Activated naive CD4-positive, alpha-beta T cell treated with anti-CD3 and anti-CD28 coated beads, Interleukin-2, amount 50 U/mL, for 72 hours (primary cell): ENCODE measurements around the gene DMXL1. TPM values are rescaled to one million over a fixed set of nuclear protein-coding genes. Genes with fewer than 3 reads are reported as not detected.

Experiments used
- ATAC-seq, 2 donors: fragments of 150-1000 bp; cut with Tn5 transposase; 2 replicates each; pipeline ENCODE4 v1.10.0; 2021; ENCODE audit warnings: mild to moderate bottlenecking in 2 of 2, moderate library complexity in 2 of 2
- DNase-seq, 2 donors: peaks; one replicate each; pipeline ENCODE4 v3.0.0; 2021 to 2022; ENCODE audit warnings: low spot score in 2 of 2
- H3K27ac Mint-ChIP-seq, 2 donors: one replicate each; pipeline ENCODE4 v1.8.0; 2022; ENCODE audit warnings: mild to moderate bottlenecking in 2 of 2, mixed read lengths in 2 of 2
- H3K36me3 Mint-ChIP-seq, 2 donors: one replicate each; pipeline ENCODE4 v1.8.0; 2022; ENCODE audit warnings: mixed read lengths in 2 of 2
- H3K9me3 Mint-ChIP-seq, 2 donors: one replicate each; pipeline ENCODE4 v1.8.0; 2022; ENCODE audit warnings: mixed read lengths in 2 of 2
- total RNA-seq, 2 donors: library from RNA; stranded (reverse); gene quantifications; one replicate each; pipeline ENCODE4 v1.2.3, GENCODE V29; 2022

The DMXL1 gene
- total RNA-seq, 2 donors from 2014 or later, result 26.8 to 28.5 TPM

DNA sequence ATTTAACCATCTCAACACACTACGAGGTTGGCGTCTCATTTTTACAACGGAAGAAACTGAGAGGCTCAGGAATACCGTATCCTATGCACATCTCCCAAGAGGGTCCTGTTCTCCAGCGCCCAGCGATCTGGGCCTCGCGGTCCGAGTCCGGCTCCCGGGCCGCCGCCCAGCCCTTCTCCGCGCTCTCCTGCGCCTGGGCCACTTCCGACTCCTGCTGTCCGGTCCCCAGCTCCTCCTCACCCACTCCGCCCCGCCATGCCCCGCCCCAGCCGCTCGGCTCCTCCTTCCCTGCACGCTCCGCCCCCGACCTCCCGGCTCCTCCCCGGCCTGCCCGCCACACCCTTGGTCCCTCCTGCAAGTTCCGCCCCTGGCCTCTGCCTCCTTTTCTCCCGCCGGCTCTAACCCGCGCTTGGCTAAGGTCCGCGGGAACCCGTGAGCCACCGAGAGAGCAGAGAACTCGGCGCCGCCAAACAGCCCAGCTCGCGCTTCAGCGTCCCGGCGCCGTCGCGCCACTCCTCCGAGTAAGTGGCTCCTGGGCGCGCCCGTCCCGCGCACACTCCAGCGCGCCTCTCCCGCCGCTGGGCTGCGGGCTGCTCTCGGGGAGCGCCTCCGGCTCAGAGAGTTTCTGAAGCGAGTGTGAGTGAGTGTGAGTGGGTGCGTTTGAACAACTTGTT lies 197.6 kb downstream of the DMXL1 start:
- Mint-ChIP-seq H3K27ac (peak overlapping the region; percentile 95 to 97), H3K9me3 (peaks cover 0 to 10% of the 10 kb centered on the region in 2 donors), H3K36me3 (peaks cover 30 to 60% of the 10 kb centered on the region in 2 donors)
- peak; percentile 96 to 98 for DNase-seq
- peak; percentile 90 to 92 for ATAC-seq

DNA sequence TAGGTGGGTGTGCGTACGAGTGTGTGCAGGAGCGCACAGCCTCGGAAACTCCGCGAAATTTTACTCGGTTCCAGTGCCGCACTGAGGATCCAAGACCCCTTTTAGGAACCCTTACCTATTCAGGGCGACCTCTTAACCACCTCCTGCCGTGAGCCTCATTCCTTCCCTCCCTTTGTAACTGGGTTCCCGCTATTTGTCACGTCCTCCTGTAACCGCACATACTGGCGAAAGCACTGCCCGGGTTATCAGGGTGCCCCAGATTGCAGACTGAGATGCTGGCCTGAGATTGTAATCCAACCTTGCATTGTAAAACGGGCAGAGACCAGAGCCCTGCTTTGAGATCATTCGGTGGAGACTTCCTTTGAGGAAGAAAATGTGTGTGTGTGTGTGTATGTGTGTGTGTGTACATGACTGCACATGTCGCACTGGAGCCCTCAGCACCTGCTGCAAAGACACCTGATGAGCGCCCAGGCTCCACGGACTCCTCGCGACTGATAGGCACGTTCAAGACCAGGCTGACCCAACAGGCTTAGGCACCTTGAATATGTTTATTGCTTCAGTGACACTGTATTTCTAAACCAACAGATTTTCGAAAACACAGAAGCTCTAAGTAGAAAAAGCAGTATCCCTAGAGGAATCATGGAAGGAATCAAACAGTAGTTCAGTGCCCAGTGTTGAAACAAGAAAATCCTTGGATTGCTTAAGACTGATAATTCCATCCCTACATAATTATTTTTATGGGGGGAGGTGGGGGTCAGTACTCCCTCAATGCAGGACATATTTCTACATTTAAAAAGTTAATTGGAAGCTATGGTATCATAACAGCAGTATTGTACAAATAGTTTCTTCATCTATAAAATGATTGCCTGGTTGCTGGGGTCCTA lies 198.4 kb downstream of the DMXL1 start:
- Mint-ChIP-seq H3K9me3 (peaks cover 0 to 5% of the 10 kb centered on the region in 2 donors), H3K27ac (peak overlapping the region; percentile 95 to 97), H3K36me3 (peaks cover 34 to 53% of the 10 kb centered on the region in 2 donors)
- ATAC-seq (peak; percentile 15 to 55), DNase-seq (peak; percentile 51 to 76)

DNA sequence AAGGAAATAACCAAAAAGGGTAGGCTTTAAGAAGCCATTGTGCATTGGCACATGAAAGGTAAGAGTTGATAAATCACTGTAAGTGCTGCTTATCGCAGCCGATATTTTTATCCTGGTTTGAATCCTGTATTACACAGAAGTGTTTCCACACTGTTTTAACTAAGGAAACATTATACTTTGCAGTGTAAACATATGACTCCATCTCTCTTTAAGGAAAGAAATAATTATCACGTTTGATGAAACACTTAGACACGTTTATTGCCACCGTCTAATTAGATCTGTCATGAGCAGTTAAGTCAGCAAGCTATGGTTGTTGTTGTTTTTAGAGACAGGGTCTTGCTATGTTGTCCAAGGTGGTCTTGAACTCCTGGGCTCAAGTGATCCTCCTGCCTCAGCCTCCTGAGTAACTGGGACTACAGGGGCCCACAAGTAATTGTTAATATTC lies 199.3 kb downstream of the DMXL1 start:
- Mint-ChIP-seq H3K9me3 (peaks cover 0 to 5% of the 10 kb centered on the region in 2 donors), H3K36me3 (peaks cover 34 to 51% of the 10 kb centered on the region in 2 donors), H3K27ac (peak overlapping the region; percentile 85 to 97)
- ATAC-seq (no peak), DNase-seq (no peak)

DNA sequence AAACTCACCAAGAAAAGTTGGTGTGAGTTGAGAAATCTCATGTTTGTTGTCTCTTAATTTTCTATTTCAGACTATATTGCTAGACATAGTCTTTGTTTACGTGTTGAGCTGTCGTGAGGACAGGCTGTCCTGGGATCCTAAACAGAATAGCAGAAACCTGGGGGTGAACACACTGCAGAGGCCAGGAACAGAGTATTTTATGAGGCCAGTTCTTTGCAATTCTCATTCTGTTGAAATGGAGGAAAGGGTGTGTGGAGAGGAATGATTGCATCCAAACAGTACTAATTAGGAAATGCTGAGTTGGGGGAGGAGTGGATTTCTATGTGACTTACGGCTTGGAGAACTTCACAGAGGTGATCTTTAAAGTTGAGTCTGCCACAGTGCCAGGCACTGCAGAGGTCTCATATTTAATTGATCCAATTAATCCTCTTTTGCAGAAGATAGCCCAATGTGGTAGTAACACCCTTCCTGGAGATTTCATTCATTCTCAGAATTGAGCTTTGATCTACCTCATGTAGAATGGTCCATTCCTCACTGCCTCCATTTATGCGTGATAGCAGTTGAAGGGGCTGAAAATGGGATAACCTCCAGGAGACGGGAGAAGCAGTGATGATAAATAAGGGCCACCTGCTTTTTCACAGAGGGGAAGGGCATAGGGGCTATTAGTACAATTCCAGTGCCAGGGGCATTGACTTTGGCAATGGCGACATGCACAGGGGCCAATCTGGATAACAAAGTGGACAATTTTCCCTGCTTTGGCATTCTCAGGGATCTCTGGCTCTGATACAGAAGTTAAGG lies 200.3 kb downstream of the DMXL1 start:
- DNase-seq (no peak), ATAC-seq (no peak)
- Mint-ChIP-seq H3K9me3 (peaks cover 0 to 4% of the 10 kb centered on the region in 2 donors), H3K36me3 (peaks cover 34 to 51% of the 10 kb centered on the region in 2 donors), H3K27ac (peak overlapping the region; percentile 81 to 97)

DNA sequence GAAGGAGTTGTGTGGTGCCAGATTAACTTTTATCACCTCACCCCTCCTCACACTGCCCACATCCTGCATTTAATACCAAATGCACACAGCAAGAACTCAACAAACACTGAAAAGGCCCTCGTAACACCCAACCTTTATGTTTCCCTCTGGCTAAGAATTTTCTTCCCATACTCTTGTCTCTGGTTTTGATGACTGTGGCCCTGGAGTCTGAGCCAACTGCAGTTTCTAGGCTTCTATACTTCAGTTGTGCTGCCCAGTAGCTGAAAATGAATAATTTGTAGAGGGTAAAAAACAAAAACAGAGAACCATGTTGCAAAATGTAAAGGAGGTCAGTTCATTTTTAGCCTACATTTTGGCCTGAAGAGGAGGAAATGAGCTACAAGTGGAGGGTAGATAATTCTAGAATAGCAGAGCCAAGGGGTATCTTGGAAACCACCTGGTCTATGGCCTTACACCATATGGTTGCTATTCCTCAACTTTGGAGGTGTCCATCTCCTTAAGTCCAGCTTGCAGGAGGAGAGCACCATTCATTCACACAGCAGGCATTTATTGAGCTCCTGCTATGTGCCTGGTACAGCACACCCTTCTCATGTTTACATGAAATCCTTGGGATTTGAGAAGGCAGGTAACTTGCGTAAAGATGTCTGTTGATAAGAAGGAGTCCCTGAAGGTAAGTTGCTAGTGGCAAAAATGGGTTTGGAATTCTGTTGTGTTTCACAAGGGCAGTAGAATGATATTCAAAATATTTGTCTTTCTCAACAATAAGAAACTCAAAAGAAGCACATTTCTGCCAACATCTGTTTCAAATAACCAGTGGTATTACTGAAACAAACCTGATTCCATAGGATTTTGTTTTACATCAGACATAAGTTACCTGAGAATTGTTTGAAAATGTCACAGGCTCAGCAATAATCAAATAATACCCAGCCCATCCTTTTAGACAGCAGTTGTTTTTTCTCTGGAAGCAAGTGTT lies 201.2 kb downstream of the DMXL1 start:
- Mint-ChIP-seq H3K9me3 (no peaks in the 10 kb centered on the region), H3K36me3 (peaks cover 34 to 43% of the 10 kb centered on the region in 2 donors), H3K27ac (peak overlapping the region; percentile 76 to 97)
- ATAC-seq (no peak), DNase-seq (no peak)

DNA sequence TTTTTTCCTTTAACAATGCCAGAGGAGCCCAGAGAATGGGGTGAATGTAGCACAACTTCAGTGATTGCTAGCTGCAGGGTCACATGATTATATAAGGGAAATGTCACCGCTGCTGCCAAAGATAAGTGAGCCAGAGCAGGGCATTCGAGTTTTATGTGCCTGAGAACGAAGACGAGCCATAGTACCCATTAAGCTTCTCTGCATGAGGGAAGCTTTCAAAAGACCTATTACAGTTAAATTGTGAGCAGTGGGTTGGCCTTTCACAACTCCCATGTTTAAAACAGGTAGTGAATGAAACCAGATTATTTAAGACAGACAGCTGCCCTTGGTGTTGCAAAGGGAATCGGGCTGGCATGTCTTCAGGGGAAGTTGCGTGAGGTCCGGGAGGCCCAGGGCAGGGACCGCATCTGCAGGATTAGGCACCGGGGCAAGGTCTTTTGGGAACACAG lies 202.5 kb downstream of the DMXL1 start:
- DNase-seq (no peak), ATAC-seq (no peak)
- Mint-ChIP-seq H3K27ac (peak overlapping the region; percentile 90 to 97), H3K9me3 (no peaks in the 10 kb centered on the region), H3K36me3 (peaks cover 32 to 34% of the 10 kb centered on the region in 2 donors)

- peaks cover 28 to 30% of the 10 kb centered on the region in 2 donors for H3K36me3 Mint-ChIP-seq
- peak; percentile 1 to 5 for ATAC-seq
- H3K27ac Mint-ChIP-seq, result peak overlapping the region; percentile 97
- no peaks in the 10 kb centered on the region for H3K9me3 Mint-ChIP-seq
- no peak for DNase-seq
Measured at GRCh38 chr5:119274030-119274766, 203.3 kb downstream of the DMXL1 start.

DNA sequence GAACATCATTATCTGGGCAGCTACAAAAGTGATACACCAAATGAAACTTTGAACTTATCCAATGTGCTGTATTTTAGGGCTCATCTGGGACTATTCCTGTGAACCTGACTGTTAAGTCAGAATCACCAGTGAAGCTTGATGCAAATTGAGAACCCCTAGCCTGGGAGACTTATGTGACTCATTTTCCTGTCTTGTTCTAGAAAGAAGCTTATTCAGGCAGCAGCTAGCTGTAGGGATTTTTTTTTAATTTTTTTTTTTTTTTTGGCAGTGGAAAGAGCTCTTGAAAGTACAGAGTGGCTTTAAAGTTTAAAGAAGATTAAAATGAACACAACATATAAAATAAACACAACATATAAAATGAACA lies 203.9 kb downstream of the DMXL1 start:
- Mint-ChIP-seq H3K36me3 (peaks cover 23 to 25% of the 10 kb centered on the region in 2 donors), H3K9me3 (no peaks in the 10 kb centered on the region), H3K27ac (peak overlapping the region; percentile 97)
- DNase-seq, result no peak
- peak; percentile 80 to 82 for ATAC-seq

DNA sequence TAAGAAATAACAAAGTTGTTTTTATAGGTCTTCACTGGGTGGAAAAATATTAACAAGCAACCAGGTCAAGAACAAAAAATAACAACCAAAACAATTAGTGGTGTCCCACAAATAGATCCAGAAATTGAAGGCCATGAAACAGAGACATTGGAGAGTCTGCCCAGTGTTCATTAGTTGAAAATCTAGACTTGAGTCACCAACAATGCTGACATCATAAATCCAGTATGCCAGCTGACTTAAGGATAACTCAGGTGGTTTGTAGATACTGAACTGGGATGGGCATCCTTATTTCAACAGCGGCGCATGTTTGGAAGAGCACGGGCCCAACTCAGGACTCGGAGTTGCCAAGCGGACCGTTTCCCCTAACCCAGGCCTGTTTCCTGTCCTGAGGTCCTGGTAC lies 204.3 kb downstream of the DMXL1 start:
- H3K27ac Mint-ChIP-seq, result peak overlapping the region; percentile 97
- H3K9me3 Mint-ChIP-seq, result no peaks in the 10 kb centered on the region
- peaks cover 21% of the 10 kb centered on the region in 2 donors for H3K36me3 Mint-ChIP-seq
- ATAC-seq, result peak; percentile 3 to 20
- DNase-seq, result no peak

DNA sequence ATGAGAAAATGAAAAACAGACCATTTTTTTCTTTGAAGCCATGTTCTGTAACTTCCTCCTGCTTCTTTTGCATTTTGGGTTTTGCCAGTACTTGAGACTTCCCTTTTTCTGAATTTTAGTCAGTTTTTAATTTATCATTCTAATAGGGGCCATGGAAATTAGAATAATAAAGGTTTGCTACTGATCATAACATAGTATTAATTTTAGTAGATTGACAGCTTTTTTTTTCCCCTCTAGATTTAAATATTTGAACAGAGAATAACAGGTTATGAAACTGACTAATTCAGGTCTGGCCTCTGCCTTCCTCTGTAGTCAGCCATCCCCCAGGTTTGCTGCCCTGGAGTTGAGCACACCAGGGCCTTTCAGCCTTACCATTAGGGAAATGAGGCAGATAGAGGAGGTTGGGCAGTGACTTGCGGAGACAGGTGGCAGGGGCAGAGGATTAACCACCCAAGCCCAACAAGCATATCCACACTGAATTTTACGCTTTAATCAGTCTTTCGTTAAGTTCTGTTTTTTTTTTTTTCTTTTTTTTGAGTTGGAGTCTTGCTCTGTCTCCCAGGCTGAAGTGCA lies 204.8 kb downstream of the DMXL1 start:
- Mint-ChIP-seq H3K36me3 (peaks cover 18 to 23% of the 10 kb centered on the region in 2 donors), H3K9me3 (no peaks in the 10 kb centered on the region), H3K27ac (peak overlapping the region; percentile 97)
- no peak for DNase-seq
- peak; percentile 52 to 53 for ATAC-seq

GRCh38 chr5:119276978-119277377 lies 206.1 kb downstream of the DMXL1 start:
- Mint-ChIP-seq H3K9me3 (no peaks in the 10 kb centered on the region), H3K36me3 (peaks cover 5 to 17% of the 10 kb centered on the region in 2 donors), H3K27ac (peak overlapping the region; percentile 97 to 98)
- ATAC-seq (no peak), DNase-seq (no peak)

DNA sequence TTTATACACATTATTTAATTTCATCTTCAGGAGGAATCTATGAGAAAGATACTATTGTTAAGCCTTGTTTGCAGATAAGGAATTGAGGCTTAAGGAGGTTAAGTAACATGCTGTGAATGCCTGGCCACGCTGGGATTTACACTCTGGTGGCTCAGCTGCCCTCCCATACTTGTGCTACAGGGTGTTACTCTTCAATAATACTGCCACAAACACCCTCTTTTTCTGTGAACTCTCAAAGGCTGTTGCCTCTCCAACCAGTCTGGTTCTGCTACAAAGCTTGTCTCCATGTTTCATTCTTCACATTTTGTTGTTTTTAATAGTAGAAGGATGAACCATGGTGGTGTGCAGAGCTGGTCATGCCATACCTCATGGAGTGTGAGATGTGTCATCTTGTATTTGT lies 208.2 kb downstream of the DMXL1 start:
- Mint-ChIP-seq H3K9me3 (no peaks in the 10 kb centered on the region), H3K36me3 (peaks cover 10 to 25% of the 10 kb centered on the region in 2 donors), H3K27ac (peak overlapping the region; percentile 73 to 97)
- DNase-seq, result no peak
- ATAC-seq, result no peak

DNA sequence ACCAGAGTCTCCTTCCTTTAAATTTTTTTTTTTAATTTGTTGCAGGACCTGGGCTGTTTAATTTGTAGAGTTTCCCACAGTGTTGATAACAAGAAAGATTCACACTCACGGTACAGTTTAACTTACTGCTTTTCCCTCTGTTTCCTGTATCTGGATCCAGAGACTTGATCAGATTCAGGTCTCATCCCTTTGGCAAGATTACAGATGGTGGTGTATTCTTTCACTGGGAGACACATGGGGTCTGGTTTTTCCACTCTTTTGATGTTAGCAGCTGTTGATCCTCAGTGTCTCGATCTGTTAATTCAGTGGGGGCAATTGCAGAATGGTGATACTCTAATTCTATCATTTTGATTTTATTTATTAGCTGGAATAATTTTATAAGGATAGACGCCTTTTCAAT lies 209.5 kb downstream of the DMXL1 start:
- H3K9me3 Mint-ChIP-seq, result no peaks in the 10 kb centered on the region
- ATAC-seq (no peak), DNase-seq (no peak)
- H3K36me3 Mint-ChIP-seq, result peaks cover 7 to 25% of the 10 kb centered on the region in 2 donors
- H3K27ac Mint-ChIP-seq, result peak overlapping the region; percentile 65 to 70

DNA sequence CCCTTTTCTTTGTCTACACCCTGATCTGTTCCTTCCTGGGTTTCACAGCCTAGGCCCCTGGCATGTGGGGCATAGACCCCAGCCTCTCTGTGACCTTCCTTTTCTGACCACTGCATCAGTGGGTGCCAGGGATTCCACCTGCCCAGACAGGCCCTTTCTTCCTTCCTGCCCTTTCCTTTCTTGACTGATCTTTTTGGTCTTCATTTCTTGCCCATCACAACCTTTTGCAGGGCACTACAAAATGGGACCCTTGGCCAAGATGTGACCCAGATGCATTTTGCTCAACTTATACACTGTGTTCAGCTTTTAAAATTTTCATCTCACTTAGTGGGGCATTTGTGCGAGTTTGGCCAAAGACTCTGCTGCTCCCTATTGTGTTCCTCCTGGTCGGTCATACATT lies 211.7 kb downstream of the DMXL1 start:
- Mint-ChIP-seq H3K9me3 (no peaks in the 10 kb centered on the region), H3K27ac (peak overlapping the region; percentile 77 to 81), H3K36me3 (peaks cover 7 to 25% of the 10 kb centered on the region in 2 donors)
- no peak for DNase-seq
- no peak for ATAC-seq

DNA sequence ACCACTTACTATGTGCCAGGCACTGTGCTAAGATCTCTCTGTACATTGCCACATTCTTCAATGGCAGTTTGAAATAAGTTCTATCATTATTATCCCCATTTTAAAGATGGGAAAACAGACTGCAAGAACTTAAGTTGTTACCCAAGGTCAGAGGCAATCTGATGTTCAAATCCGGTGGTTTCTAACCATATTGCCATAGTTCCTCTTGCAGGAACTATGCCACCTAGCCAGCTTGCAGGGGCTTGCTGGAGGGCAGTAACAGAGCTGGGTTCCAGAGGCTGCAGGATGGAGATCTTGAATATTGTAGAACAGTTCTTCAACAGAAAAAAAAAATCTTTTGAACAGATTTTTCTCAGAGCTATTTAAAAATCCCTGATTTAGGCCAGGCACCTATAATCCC lies 213.1 kb downstream of the DMXL1 start:
- no peak for ATAC-seq
- Mint-ChIP-seq H3K27ac (peak overlapping the region; percentile 77 to 87), H3K9me3 (no peaks in the 10 kb centered on the region), H3K36me3 (peaks cover 7 to 25% of the 10 kb centered on the region in 2 donors)
- no peak for DNase-seq
